Endothelial cell of umbilical vein (primary cell): ENCODE results near the gene LGALS3BP.

Source experiments
- EZH2 ChIP-seq: IDR thresholded peaks from 2 replicates; pipeline ENCODE4 v1.6.1; 2012; ENCODE audit warnings: borderline replicate concordance, low read depth, mild to moderate bottlenecking, moderate library complexity, low read length, inconsistent platforms; ENCODE audit not compliant: severe bottlenecking
- POLR2A ChIP-seq: IDR thresholded peaks from 2 replicates; pipeline ENCODE4 v1.6.1; 2012; ENCODE audit warnings: low read depth, mild to moderate bottlenecking, control low read depth, low read length
- TF ChIP-seq, protein P1 (sequence below), 2 donors: IDR thresholded peaks; 1 replicate in 1 of 2; 2 replicates in 1 of 2; pipeline ENCODE4 v1.5.1; 2011; ENCODE audit warnings: low read length in 2 of 2, mild to moderate bottlenecking in 2 of 2, moderate library complexity in 2 of 2, control low read depth in 1 of 2, inconsistent platforms in 1 of 2, low read depth in 1 of 2; ENCODE audit not compliant: insufficient read depth in 1 of 2; ENCODE audit errors: extremely low read depth in 1 of 2

DNA sequence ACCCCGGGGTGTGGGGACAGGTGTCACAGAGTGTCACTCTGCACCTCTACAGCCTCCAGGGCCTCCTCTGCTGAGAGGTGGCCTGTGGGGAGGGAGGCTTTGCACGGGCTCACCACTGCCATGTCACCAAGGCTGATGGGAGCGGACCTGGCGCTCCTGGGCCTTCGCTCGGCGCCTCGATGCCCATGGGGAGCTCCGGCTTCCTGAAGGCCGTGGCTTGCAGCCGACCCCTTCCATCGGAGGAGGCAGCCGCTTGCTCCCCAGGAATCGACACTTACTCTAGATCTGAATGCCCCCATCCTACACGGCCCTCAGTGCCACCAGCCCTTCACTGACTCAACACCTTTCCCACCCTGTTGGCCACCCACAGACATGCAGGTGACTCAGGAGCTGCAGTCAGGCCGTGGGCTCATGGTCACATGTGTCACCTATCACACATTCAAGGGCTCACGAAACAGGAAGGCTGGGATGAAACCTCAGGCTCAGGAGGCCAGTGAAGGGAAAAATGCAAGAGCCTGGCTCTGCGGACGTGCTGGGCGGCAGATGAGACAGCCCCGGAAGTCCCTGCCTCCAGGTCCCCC, 11.9 kb downstream of the LGALS3BP start:
- TF ChIP-seq, protein P1, sequence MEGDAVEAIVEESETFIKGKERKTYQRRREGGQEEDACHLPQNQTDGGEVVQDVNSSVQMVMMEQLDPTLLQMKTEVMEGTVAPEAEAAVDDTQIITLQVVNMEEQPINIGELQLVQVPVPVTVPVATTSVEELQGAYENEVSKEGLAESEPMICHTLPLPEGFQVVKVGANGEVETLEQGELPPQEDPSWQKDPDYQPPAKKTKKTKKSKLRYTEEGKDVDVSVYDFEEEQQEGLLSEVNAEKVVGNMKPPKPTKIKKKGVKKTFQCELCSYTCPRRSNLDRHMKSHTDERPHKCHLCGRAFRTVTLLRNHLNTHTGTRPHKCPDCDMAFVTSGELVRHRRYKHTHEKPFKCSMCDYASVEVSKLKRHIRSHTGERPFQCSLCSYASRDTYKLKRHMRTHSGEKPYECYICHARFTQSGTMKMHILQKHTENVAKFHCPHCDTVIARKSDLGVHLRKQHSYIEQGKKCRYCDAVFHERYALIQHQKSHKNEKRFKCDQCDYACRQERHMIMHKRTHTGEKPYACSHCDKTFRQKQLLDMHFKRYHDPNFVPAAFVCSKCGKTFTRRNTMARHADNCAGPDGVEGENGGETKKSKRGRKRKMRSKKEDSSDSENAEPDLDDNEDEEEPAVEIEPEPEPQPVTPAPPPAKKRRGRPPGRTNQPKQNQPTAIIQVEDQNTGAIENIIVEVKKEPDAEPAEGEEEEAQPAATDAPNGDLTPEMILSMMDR (IDR thresholded peaks at IDR 0.05; ENCODE audit: extremely low read depth in 1 of 2, insufficient read depth in 1 of 2, low read depth in 1 of 2, low read length in 2 of 2): no peak
- TF ChIP-seq POLR2A (no peak), EZH2 (no peak)
